HepG2 (cell line): Measurements from ENCODE around the gene PRICKLE3.

ENCODE experiments used
- ZNF383 ChIP-seq: sonication (generic); formaldehyde crosslinking; IDR thresholded peaks from 2 replicates; pipeline ENCODE4 v1.4.0; 2020; ENCODE audit warnings: missing genetic modification reagents, mild to moderate bottlenecking, borderline replicate concordance
- TF ChIP-seq, protein P1 (sequence below): IDR thresholded peaks from 2 replicates; pipeline ENCODE4 v1.6.1; 2016
- TF ChIP-seq, protein P2 (sequence below): sonication (generic); formaldehyde crosslinking; IDR thresholded peaks from 2 replicates; pipeline ENCODE4 v1.5.0; 2020; ENCODE audit warnings: mild to moderate bottlenecking, missing genetic modification reagents, moderate library complexity

DNA sequence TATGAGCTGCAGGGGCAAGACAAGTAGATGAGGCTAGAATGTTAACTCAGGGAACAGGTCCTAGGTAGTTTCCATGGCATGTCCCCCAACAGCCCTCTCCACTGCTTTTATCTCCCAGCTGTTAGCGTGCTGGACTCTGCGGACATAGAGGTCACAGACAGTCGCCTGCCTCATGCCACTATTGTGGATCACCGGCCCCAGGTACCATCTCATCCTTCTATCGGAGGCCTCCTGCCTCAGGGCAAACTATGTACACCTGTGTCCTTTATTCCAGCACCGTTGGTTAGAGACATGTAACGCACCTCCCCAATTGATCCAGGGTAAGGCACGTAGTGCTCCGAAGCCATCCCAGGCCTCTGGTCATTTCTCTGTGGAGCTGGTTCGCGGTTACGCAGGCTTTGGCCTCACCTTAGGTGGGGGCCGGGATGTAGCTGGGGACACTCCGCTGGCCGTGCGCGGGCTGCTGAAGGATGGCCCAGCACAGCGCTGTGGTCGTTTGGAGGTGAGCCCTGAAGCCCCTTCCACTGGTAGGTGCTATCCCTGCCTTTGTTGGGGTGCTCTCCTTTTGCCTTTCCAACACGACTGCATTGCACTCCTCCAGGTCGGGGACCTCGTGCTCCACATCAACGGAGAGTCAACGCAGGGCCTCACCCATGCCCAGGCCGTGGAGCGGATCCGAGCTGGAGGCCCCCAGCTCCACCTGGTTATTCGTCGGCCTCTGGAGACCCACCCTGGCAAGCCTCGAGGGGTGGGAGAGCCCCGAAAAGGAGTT lies 21.4 kb downstream of the PRICKLE3 start:
- TF ChIP-seq, protein P1, sequence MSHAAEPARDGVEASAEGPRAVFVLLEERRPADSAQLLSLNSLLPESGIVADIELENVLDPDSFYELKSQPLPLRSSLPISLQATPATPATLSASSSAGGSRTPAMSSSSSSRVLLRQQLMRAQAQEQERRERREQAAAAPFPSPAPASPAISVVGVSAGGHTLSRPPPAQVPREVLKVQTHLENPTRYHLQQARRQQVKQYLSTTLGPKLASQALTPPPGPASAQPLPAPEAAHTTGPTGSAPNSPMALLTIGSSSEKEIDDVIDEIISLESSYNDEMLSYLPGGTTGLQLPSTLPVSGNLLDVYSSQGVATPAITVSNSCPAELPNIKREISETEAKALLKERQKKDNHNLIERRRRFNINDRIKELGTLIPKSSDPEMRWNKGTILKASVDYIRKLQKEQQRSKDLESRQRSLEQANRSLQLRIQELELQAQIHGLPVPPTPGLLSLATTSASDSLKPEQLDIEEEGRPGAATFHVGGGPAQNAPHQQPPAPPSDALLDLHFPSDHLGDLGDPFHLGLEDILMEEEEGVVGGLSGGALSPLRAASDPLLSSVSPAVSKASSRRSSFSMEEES, result no peak
- TF ChIP-seq, protein P2, sequence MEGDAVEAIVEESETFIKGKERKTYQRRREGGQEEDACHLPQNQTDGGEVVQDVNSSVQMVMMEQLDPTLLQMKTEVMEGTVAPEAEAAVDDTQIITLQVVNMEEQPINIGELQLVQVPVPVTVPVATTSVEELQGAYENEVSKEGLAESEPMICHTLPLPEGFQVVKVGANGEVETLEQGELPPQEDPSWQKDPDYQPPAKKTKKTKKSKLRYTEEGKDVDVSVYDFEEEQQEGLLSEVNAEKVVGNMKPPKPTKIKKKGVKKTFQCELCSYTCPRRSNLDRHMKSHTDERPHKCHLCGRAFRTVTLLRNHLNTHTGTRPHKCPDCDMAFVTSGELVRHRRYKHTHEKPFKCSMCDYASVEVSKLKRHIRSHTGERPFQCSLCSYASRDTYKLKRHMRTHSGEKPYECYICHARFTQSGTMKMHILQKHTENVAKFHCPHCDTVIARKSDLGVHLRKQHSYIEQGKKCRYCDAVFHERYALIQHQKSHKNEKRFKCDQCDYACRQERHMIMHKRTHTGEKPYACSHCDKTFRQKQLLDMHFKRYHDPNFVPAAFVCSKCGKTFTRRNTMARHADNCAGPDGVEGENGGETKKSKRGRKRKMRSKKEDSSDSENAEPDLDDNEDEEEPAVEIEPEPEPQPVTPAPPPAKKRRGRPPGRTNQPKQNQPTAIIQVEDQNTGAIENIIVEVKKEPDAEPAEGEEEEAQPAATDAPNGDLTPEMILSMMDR (CRISPR knock-in tag), result no peak
- TF ChIP-seq ZNF383 (CRISPR knock-in tag), result no peak
